DND-41 (cell line): Measurements from ENCODE around the gene MYH9.

Experiments
- ATAC-seq: fragments of 200-7000 bp; cut with Tn5 transposase; 3 replicates; pipeline ENCODE4 v1.9.1; 2021; ENCODE audit warnings: low read depth; ENCODE audit not compliant: insufficient read depth
- DNase-seq: peaks from one replicate; pipeline ENCODE4 v3.0.0-alpha.2; 2020
- H2AFZ ChIP-seq: 2 replicates; pipeline ENCODE4 v1.6.0; 2012; ENCODE audit warnings: low read depth, low read length
- H3K27ac ChIP-seq: 2 replicates; pipeline ENCODE4 v1.5.1; 2012; ENCODE audit warnings: low read length, inconsistent platforms
- H3K27me3 ChIP-seq: fragments of 200-600 bp; sonication (generic); 2 replicates; pipeline ENCODE4 v1.6.0; 2012; ENCODE audit warnings: low read length, mild to moderate bottlenecking, inconsistent platforms; ENCODE audit not compliant: insufficient read depth, poor library complexity
- H3K36me3 ChIP-seq: 2 replicates; pipeline ENCODE4 v1.5.1; 2012; ENCODE audit warnings: low read length, inconsistent platforms; ENCODE audit not compliant: insufficient read depth
- H3K4me1 ChIP-seq: 2 replicates; pipeline ENCODE4 v1.5.1; 2012; ENCODE audit warnings: mild to moderate bottlenecking, low read length; ENCODE audit not compliant: insufficient read depth
- H3K4me2 ChIP-seq: 2 replicates; pipeline ENCODE4 v1.6.0; 2012; ENCODE audit warnings: mild to moderate bottlenecking, moderate library complexity, low read length, inconsistent platforms; ENCODE audit not compliant: insufficient read depth
- H3K4me3 ChIP-seq, 2 experiments: fragments of 200-600 bp in 1 of 2; shearing (Covaris generic) in 1 of 2; 2 replicates each; pipeline ENCODE4 v1.5.1; 2012 to 2016; ENCODE audit warnings: inconsistent platforms in 2 of 2, low read length in 2 of 2, mild to moderate bottlenecking in 2 of 2, low read depth in 1 of 2, moderate library complexity in 1 of 2
- H3K79me2 ChIP-seq: 2 replicates; pipeline ENCODE4 v1.6.0; 2012; ENCODE audit warnings: low read length, inconsistent platforms; ENCODE audit not compliant: insufficient read depth
- H3K9ac ChIP-seq: 2 replicates; pipeline ENCODE4 v1.6.0; 2012; ENCODE audit warnings: low read depth, mild to moderate bottlenecking, inconsistent platforms, low read length, moderate library complexity
- H3K9me3 ChIP-seq: 2 replicates; pipeline ENCODE4 v1.5.1; 2012; ENCODE audit warnings: low read length, moderate library complexity, mild to moderate bottlenecking, inconsistent platforms; ENCODE audit not compliant: insufficient read depth, severe bottlenecking
- H4K20me1 ChIP-seq: 2 replicates; pipeline ENCODE4 v1.6.0; 2012; ENCODE audit warnings: low read length; ENCODE audit not compliant: insufficient read depth
- CTCF ChIP-seq: IDR thresholded peaks from 2 replicates; pipeline ENCODE4 v1.5.1; 2012; ENCODE audit warnings: borderline replicate concordance, low read length, moderate library complexity, mild to moderate bottlenecking; ENCODE audit not compliant: poor library complexity, severe bottlenecking; ENCODE audit errors: extremely low read depth
- EZH2 ChIP-seq: IDR thresholded peaks from 3 replicates; pipeline ENCODE4 v1.6.1; 2012; ENCODE audit warnings: borderline replicate concordance, low read depth, mild to moderate bottlenecking, moderate library complexity, low read length, inconsistent platforms; ENCODE audit not compliant: severe bottlenecking

Gene MYH9

DNA sequence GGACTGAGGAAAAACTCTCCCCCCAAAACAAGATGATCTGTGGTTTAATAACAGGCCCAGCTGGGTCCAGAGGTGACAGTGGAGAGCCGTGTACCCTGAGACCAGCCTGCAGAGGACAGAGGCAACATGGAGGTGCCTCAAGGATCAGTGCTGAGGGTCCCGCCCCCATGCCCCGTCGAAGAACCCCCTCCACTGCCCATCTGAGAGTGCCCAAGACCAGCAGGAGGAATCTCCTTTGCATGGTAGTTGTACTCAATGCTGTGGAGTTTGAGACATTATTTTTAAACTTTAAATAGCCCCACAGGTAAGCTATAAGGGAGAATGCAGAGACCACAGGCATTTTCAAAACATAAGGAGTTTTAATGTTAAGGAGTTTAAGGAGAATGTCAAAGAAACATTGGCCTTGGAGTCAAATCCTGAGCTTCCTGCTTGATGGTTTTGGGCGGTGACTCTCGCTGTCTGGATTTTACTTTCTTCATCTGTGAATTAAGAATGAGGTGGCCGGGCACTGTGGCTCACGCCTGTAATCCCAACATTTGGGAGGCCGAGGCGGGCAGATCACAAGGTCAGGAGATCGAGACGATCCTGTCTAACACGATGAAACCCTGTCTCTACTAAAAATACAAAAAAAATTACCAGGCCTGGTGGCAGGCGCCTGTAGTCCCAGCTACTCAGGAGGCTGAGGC, 128.0 kb downstream of the MYH9 start:
- peaks cover 19% of the 10 kb centered on the region for H3K4me1 ChIP-seq
- DNase-seq: no peak
- no peaks in the 10 kb centered on the region for H3K9me3 ChIP-seq
- peaks cover 32% of the 10 kb centered on the region for H3K36me3 ChIP-seq
- H3K4me2 ChIP-seq: no peak overlapping the region
- no peak for TF ChIP-seq CTCF
- TF ChIP-seq EZH2: no peak
- H2AFZ ChIP-seq: no peak overlapping the region
- no peak overlapping the region for H3K27ac ChIP-seq
- no peak overlapping the region for H3K4me3 ChIP-seq
- H4K20me1 ChIP-seq: no peaks in the 10 kb centered on the region
- no peak overlapping the region for H3K9ac ChIP-seq
- no peaks in the 10 kb centered on the region for H3K27me3 ChIP-seq
- no peak for ATAC-seq
- peaks cover 3% of the 10 kb centered on the region; the same call in 1 of the 2 replicates for H3K79me2 ChIP-seq

DNA sequence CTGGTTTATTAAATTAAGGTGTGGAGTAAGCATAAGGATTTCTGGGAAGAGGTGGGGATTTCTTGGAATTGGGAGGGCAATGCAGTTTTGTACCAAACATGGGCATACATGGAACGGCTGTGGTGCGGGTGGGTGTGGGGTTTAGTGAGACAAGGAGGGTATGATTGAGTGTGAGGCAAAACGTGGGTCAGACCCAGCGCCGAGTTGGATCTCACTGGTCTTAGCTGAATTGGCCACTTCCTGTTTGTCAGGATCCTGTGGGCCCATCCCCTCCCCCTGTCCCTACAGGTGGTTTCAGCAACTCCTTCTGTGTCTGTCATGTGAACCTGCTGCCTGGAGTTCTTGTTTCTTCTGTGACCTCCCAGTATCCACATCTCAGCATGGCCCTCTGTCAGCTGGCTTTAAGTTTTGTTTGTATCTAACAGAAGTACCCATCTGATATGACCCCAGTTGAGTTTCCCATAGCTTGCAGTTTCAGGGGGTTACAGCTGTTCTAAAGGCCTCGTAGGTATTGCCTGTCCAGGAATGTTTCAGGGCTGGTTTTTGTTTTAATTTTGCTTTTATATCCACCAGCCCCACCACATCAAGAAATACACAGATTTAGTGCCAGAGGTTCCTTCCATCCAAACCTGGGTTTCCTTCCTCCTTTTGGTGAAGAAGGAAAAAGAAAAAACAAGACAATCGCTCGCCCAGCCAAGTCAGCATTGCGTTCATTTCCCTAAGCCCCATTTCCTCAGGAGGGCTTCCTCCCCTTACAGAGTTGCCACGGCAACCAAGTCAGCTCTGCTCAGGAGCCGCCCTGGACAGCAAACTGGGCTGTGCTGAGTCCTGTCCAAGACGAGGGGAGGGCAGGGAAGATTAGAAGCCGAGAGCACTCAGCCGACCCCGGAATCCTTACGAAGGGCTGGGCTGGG, 128.8 kb downstream of the MYH9 start:
- H3K9ac ChIP-seq: no peak overlapping the region
- peaks cover 32% of the 10 kb centered on the region for H3K36me3 ChIP-seq
- no peaks in the 10 kb centered on the region for H3K9me3 ChIP-seq
- H3K27ac ChIP-seq: peak overlapping the region; percentile 56
- no peak overlapping the region for H3K4me3 ChIP-seq
- peak; percentile 46 for DNase-seq
- no peaks in the 10 kb centered on the region for H4K20me1 ChIP-seq
- no peaks in the 10 kb centered on the region for H3K27me3 ChIP-seq
- H3K79me2 ChIP-seq: peaks cover 8% of the 10 kb centered on the region
- TF ChIP-seq CTCF (no peak), EZH2 (no peak)
- H3K4me1 ChIP-seq: peaks cover 27% of the 10 kb centered on the region
- H2AFZ ChIP-seq: no peak overlapping the region
- no peak overlapping the region for H3K4me2 ChIP-seq
- ATAC-seq: peak; percentile 44

GRCh38 chr22:36257948-36258670, 129.7 kb downstream of the MYH9 start:
- H3K4me2 ChIP-seq: no peak overlapping the region
- H3K27ac ChIP-seq: peak overlapping the region; percentile 56
- TF ChIP-seq CTCF (no peak), EZH2 (no peak)
- no peak overlapping the region for H3K9ac ChIP-seq
- peaks cover 14% of the 10 kb centered on the region for H3K79me2 ChIP-seq
- no peaks in the 10 kb centered on the region for H3K9me3 ChIP-seq
- ATAC-seq (no peak), DNase-seq (no peak)
- no peaks in the 10 kb centered on the region for H3K27me3 ChIP-seq
- no peak overlapping the region for H2AFZ ChIP-seq
- H3K4me1 ChIP-seq: peaks cover 36% of the 10 kb centered on the region
- H3K4me3 ChIP-seq: no peak overlapping the region
- peaks cover 32% of the 10 kb centered on the region for H3K36me3 ChIP-seq
- H4K20me1 ChIP-seq: no peaks in the 10 kb centered on the region
